Type B pancreatic cell (in vitro differentiated cells): ENCODE data around the gene SERPINB3. TPM values are rescaled to one million over a fixed set of nuclear protein-coding genes. Genes with fewer than 3 reads are reported as not detected.

ENCODE experiments used
- DNase-seq: peaks from one replicate; pipeline ENCODE4 v3.0.0; 2021; ENCODE audit warnings: mixed read lengths; ENCODE audit not compliant: unreplicated experiment; ENCODE audit errors: extremely low spot score
- H3K27ac Mint-ChIP-seq: 2 replicates; pipeline ENCODE4 v1.8.0; 2021; ENCODE audit warnings: mild to moderate bottlenecking, mixed read lengths
- H3K27me3 Mint-ChIP-seq: 2 replicates; pipeline ENCODE4 v1.8.0; 2021; ENCODE audit warnings: mixed read lengths
- H3K36me3 Mint-ChIP-seq: 2 replicates; pipeline ENCODE4 v1.8.0; 2021; ENCODE audit warnings: mixed read lengths
- H3K4me1 Mint-ChIP-seq: one replicate; pipeline ENCODE4 v1.8.0; 2021; ENCODE audit warnings: mixed read lengths; ENCODE audit not compliant: unreplicated experiment
- H3K4me3 Mint-ChIP-seq: 2 replicates; pipeline ENCODE4 v1.8.0; 2021; ENCODE audit warnings: mild to moderate bottlenecking, mixed read lengths
- H3K9me3 Mint-ChIP-seq: 2 replicates; pipeline ENCODE4 v1.8.0; 2021; ENCODE audit warnings: mixed read lengths
- total RNA-seq: library from RNA; stranded (reverse); gene quantifications from 2 replicates; pipeline ENCODE4 v1.2.1, GENCODE V29; 2021; ENCODE audit warnings: low replicate concordance
- TF ChIP-seq, protein P1 (sequence below): fragments of 200-600 bp; sonication (generic); conservative IDR thresholded peaks from 2 replicates; pipeline ENCODE4 v1.5.0; 2021; ENCODE audit warnings: antibody characterized with exemption, mild to moderate bottlenecking

Gene SERPINB3
- total RNA-seq, 1 donor from 2014 or later: 0.94 TPM

DNA sequence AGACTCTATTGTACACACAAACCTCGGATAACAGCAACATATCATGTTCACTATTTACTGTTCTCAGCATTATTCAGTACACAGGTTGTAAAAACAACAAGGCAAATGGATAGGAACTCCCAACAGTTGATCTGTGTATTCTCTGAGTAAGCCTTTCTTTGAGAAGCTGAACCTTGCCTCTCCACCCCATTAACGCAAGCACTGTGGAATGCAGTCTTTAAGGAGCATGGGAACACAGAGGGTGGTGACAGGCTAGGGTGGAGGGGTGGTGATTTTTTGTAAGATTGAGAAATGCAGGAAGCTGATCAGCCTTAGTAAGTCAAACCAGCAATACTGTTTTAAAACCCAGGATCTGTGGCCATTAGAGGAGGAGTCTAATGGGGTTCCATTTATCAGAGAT lies 21.5 kb upstream of the SERPINB3 start:
- TF ChIP-seq, protein P1, sequence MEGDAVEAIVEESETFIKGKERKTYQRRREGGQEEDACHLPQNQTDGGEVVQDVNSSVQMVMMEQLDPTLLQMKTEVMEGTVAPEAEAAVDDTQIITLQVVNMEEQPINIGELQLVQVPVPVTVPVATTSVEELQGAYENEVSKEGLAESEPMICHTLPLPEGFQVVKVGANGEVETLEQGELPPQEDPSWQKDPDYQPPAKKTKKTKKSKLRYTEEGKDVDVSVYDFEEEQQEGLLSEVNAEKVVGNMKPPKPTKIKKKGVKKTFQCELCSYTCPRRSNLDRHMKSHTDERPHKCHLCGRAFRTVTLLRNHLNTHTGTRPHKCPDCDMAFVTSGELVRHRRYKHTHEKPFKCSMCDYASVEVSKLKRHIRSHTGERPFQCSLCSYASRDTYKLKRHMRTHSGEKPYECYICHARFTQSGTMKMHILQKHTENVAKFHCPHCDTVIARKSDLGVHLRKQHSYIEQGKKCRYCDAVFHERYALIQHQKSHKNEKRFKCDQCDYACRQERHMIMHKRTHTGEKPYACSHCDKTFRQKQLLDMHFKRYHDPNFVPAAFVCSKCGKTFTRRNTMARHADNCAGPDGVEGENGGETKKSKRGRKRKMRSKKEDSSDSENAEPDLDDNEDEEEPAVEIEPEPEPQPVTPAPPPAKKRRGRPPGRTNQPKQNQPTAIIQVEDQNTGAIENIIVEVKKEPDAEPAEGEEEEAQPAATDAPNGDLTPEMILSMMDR: no peak
- H3K36me3 Mint-ChIP-seq: no peaks in the 10 kb centered on the region
- peak overlapping the region; percentile 61 for H3K4me3 Mint-ChIP-seq
- no peak for DNase-seq
- peaks cover 14% of the 10 kb centered on the region for H3K4me1 Mint-ChIP-seq
- H3K27ac Mint-ChIP-seq: peak overlapping the region; percentile 96
- no peaks in the 10 kb centered on the region for H3K27me3 Mint-ChIP-seq
- peaks cover 9% of the 10 kb centered on the region for H3K9me3 Mint-ChIP-seq

DNA sequence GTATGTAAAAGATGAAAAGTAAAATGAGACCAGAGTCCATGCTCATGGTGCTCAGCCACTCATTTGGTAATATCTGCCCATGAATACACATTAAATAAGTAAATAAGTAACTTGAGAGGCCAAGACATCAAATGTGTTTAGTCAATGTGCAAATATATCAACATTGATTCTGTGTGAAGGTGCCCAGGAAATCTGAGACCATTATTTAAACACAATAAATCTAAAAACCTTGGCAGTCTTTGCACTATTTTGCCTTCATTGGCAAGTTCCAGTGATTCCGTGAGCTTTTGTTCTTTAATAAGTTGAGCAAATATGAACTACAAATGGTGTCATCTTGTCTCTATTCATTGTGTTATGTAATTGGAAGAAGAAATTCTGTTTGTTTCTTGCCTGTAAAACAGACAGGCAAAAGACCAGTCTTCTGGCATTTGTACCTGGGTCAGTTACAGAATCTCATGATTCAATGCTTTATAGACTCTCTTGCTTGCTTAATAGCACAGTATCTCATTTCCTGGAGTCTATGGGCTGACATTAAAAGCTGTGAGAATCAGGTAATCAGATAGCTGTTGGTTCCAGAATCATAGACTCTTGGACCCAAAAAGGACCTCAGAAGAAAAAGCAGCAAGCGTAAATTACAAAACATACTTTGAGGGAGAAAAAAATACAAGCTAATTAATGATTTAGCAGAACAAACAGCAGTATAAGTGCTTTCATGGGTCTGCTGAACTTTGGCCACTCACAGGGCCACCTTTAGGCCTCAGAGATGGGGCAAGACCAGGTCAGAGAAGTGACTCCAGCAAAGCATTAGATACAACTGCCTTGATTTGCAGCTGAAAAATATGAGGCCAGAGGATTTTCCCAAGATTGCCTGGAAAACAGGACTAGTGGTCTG lies 20.0 kb upstream of the SERPINB3 start:
- Mint-ChIP-seq H3K4me3 (no peak overlapping the region), H3K36me3 (no peaks in the 10 kb centered on the region), H3K4me1 (peaks cover 14% of the 10 kb centered on the region), H3K9me3 (peaks cover 9% of the 10 kb centered on the region), H3K27ac (peak overlapping the region; percentile 10), H3K27me3 (no peaks in the 10 kb centered on the region)
- TF ChIP-seq, protein P1: no peak
- DNase-seq: no peak

GRCh38 chr18:63679820-63680606 lies 18.3 kb upstream of the SERPINB3 start:
- Mint-ChIP-seq H3K4me1 (peaks cover 14% of the 10 kb centered on the region), H3K9me3 (peaks cover 9% of the 10 kb centered on the region), H3K36me3 (no peaks in the 10 kb centered on the region), H3K27me3 (peaks cover 4% of the 10 kb centered on the region), H3K4me3 (no peak overlapping the region), H3K27ac (peak overlapping the region; percentile 10)
- TF ChIP-seq, protein P1: no peak
- no peak for DNase-seq

GRCh38 chr18:63677500-63678225 lies 16.0 kb upstream of the SERPINB3 start:
- TF ChIP-seq, protein P1: no peak
- Mint-ChIP-seq H3K27ac (peak overlapping the region; percentile 23), H3K36me3 (no peaks in the 10 kb centered on the region), H3K27me3 (peaks cover 4% of the 10 kb centered on the region), H3K4me3 (no peak overlapping the region), H3K9me3 (peaks cover 5% of the 10 kb centered on the region), H3K4me1 (peaks cover 6% of the 10 kb centered on the region)
- no peak for DNase-seq

GRCh38 chr18:63676526-63677323 lies 15.0 kb upstream of the SERPINB3 start:
- H3K27me3 Mint-ChIP-seq: peaks cover 4% of the 10 kb centered on the region
- TF ChIP-seq, protein P1: peak; percentile 65
- peaks cover 5% of the 10 kb centered on the region for H3K9me3 Mint-ChIP-seq
- no peak overlapping the region for H3K4me3 Mint-ChIP-seq
- H3K4me1 Mint-ChIP-seq: peaks cover 4% of the 10 kb centered on the region
- H3K27ac Mint-ChIP-seq: no peak overlapping the region
- no peaks in the 10 kb centered on the region for H3K36me3 Mint-ChIP-seq
- DNase-seq: no peak
